Esophagus mucosa (tissue), 1 donor: ENCODE measurements around the gene ZNF274. TPM values are rescaled to one million over a fixed set of nuclear protein-coding genes. Genes with fewer than 3 reads are reported as not detected.
"Not testable (repeated sequence)": the region's sequence is repeated elsewhere in the genome, so short reads cannot be mapped to it uniquely, and the experiment has no call there.

Source experiments
- ATAC-seq: fragments of 200-7000 bp; cut with Tn5 transposase; one replicate; pipeline ENCODE4 v1.9.1; 2020
- total RNA-seq: library from RNA; stranded (reverse); gene quantifications from one replicate; pipeline ENCODE4 v1.2.4, GENCODE V29; 2023
- donor health status: DM: yes; HTN: yes; CAD: no.

The ZNF274 gene
- total RNA-seq, 1 donor from 2014 or later = 19.5 TPM

DNA sequence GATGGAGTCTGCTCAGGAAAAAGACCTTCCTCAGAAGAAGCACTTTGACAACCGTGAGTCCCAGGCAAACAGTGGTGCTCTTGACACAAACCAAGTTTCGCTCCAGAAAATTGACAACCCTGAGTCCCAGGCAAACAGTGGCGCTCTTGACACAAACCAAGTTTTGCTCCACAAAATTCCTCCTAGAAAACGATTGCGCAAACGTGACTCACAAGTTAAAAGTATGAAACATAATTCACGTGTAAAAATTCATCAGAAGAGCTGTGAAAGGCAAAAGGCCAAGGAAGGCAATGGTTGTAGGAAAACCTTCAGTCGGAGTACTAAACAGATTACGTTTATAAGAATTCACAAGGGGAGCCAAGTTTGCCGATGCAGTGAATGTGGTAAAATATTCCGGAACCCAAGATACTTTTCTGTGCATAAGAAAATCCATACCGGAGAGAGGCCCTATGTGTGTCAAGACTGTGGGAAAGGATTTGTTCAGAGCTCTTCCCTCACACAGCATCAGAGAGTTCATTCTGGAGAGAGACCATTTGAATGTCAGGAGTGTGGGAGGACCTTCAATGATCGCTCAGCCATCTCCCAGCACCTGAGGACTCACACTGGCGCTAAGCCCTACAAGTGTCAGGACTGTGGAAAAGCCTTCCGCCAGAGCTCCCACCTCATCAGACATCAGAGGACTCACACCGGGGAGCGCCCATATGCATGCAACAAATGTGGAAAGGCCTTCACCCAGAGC is 29.6 kb downstream of the ZNF274 start:
- no peak for ATAC-seq

DNA sequence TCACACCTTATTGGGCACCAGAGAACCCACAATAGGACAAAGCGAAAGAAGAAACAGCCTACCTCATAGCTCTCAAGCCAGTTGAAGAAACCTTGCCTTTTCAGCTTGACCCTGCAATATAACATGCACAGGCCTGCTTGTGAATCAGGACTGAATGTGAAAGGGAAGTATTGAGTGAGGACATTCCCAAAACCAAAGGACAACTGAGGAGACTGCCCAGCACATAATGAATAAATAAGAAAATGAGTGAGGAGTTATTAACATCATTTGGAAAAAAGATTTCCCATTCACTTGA is 30.2 kb downstream of the ZNF274 start:
- no peak for ATAC-seq

GRCh38 chr19:58217069-58217481 is 34.2 kb downstream of the ZNF274 start:
- ATAC-seq = no peak

GRCh38 chr19:58217607-58218391 is 34.9 kb downstream of the ZNF274 start:
- no peak for ATAC-seq

GRCh38 chr19:58218899-58219298 is 36.0 kb downstream of the ZNF274 start:
- ATAC-seq = no peak

DNA sequence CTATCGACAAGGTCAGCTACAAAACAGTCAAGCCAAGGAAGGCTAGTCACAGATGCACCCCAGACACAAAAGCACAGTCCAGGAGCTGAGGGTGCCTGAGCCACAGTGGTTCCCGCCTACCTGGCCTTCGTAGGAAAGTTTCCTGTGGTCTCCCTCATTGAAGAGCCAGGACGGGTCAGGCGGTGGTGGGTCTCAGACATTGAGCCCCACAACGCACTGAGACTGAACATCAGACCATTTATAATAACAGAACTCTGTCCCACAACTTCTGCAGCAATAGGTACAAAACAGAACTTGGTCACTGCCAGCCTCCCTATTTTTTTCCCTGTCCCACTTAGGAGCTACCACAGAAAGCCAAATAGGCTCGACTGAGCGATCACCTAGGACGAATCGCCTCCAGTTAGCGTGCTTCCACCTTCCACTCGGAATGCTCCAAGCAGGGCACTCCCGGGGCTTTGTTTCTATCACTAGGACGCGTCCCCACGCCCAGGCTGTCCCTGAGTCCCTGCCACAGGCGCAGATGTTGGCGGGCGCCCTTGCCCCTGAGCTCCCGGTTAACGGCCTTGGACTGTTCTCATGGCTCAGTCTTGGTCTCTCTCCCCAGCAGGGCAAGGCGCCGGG is 45.2 kb downstream of the ZNF274 start:
- ATAC-seq = no peak

- peak; percentile 92 for ATAC-seq
These were observed 45.9 kb downstream of the ZNF274 start, which contains the start of gene ZNF544 for GRCh38 chr19:58228585-58229254. Gene ZNF544 (plus strand): TSS chr19:58228914. CDS start chr19:58244024, 15,110 bp downstream.

DNA sequence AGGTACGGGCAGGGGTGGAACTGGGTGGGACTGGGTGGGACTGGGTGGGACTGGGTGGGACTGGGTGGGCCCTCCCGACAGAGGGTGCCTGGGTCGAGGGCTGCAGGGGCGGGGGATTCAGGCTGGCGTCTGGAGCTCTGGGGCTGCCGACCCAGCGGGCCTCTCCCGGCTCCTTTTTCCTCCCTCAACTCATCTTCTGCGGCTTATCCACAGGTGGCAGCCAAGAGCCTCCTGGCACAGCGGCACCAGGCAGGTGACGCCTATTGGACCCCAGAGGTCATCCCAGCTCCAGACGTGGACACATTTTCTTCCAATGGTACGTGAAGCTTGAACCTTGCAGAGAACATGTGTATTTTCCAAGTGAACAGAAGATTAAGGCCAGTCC is 46.4 kb downstream of the ZNF274 start:
- ATAC-seq = peak; percentile 32

DNA sequence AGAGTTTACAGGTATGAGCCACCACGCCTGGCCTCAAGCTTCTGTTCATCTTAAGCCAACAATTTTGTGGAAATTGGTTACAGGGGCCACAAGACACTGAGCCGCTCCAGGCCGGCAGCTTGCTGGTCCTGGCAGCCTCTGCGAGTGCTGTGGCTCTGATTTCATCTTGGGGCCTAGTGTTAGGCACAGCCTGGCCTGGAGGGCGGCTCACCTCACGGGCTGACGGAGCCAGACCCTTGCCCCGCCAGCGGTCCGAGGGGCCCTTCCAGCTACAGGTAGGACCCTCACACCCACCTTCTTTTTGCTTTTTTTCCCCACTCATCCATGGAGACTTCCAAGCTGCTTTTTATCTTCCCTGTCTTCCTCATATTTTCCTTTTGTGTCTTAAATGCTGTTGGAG is 54.5 kb downstream of the ZNF274 start:
- ATAC-seq = no peak

GRCh38 chr19:58243351-58243750 is 60.5 kb downstream of the ZNF274 start:
- ATAC-seq = no peak

- no peak for ATAC-seq
These were observed 66.0 kb downstream of the ZNF274 start for GRCh38 chr19:58248886-58249285.

- no peak for ATAC-seq
These were observed 69.3 kb downstream of the ZNF274 start for GRCh38 chr19:58252102-58252685.

- not testable (repeated sequence) for ATAC-seq
These were observed 75.4 kb downstream of the ZNF274 start for GRCh38 chr19:58258259-58258658.

DNA sequence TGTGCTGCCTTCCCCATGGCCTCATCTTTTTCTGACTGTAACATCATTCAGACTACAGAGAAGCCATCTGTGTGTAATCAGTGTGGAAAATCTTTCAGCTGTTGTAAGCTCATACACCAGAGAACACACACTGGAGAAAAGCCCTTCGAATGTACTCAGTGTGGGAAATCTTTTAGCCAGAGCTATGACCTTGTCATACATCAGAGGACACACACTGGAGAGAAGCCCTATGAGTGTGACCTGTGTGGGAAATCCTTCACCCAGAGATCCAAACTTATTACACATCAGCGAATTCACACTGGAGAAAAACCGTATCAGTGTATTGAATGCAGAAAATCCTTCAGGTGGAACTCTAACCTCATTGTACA is 78.7 kb downstream of the ZNF274 start:
- ATAC-seq = no peak

DNA sequence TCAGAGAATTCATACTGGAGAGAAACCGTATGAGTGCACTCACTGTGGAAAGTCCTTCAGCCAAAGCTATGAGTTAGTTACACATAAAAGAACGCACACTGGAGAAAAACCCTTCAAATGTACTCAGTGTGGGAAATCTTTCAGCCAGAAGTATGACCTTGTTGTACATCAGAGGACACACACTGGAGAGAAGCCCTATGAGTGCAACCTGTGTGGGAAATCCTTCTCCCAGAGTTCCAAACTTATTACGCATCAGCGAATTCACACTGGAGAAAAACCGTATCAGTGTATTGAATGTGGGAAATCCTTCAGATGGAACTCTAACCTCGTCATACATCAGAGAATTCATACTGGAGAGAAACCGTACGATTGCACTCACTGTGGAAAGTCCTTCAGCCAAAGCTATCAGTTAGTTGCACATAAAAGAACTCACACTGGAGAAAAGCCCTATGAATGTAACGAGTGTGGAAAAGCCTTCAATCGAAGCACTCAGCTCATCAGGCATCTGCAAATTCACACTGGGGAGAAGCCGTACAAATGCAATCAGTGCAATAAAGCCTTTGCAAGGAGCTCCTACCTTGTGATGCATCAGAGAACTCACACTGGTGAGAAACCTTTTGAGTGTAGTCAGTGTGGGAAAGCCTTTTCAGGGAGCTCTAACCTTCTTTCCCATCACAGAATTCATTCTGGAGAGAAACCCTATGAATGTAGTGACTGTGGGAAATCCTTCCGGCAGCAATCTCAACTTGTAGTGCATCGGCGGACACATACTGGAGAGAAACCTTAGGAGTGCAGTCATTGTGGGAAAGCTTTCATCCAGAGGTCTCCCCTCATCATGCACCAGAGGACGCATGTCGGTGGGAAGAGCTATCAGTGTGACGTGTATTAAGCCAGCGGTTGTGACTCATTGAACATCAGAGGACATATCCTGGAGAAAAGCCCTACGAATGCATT is 79.4 kb downstream of the ZNF274 start:
- ATAC-seq = no peak

- no peak for ATAC-seq
These were observed 80.0 kb downstream of the ZNF274 start for GRCh38 chr19:58262922-58263296.

Other genes with a start within 250 kb of the ZNF274 start
- 0.76 TPM for gene ZNF418, start 247.7 kb upstream of the ZNF274 start, total RNA-seq
- gene ZNF256, start 235.4 kb upstream of the ZNF274 start, total RNA-seq = 2.6 TPM
- 0.48 TPM for gene C19orf18, start 208.5 kb upstream of the ZNF274 start, total RNA-seq
- 5.4 TPM for gene ZNF606, start 180.2 kb upstream of the ZNF274 start, total RNA-seq
- not detected for gene ZSCAN1, start 149.0 kb upstream of the ZNF274 start, total RNA-seq
- 0.68 TPM for gene ZNF135, start 123.8 kb upstream of the ZNF274 start, total RNA-seq
- 9.4 TPM for gene ZSCAN18, start 84.8 kb upstream of the ZNF274 start, total RNA-seq
- gene ZNF329, start 32.3 kb upstream of the ZNF274 start, total RNA-seq = 2.9 TPM
- gene ZNF544, start 45.9 kb downstream of the ZNF274 start, total RNA-seq = 20.0 TPM
- 2.9 TPM for gene ZNF8, start 95.9 kb downstream of the ZNF274 start, total RNA-seq
- 18.6 TPM for gene ERVK3-1, start 122.3 kb downstream of the ZNF274 start, total RNA-seq
- 2.5 TPM for gene ZSCAN22, start 143.9 kb downstream of the ZNF274 start, total RNA-seq
- gene A1BG, start 170.4 kb downstream of the ZNF274 start, total RNA-seq = 3.5 TPM
- 1.1 TPM for gene ZNF497, start 179.7 kb downstream of the ZNF274 start, total RNA-seq
- gene ZNF837, start 198.0 kb downstream of the ZNF274 start, total RNA-seq = 2.7 TPM
- 1,223 TPM for gene RPS5, start 204.2 kb downstream of the ZNF274 start, total RNA-seq
- gene RNF225, start 212.6 kb downstream of the ZNF274 start, total RNA-seq = 14.7 TPM
- 6.5 TPM for gene ZNF584, start 225.6 kb downstream of the ZNF274 start, total RNA-seq